ENCODE measurements around the gene MED26.
"Not testable (repeated sequence)": the region's sequence is repeated elsewhere in the genome, so short reads cannot be mapped to it uniquely, and the experiment has no call there.

The MED26 gene

GRCh38 chr19:16573296-16573695 lies 54.7 kb downstream of the MED26 start:
- no peak for DNase-seq (ENCODE audit: low read depth in 2 of 2)

- peak; percentile 80 to 81 for DNase-seq (ENCODE audit: low read depth in 2 of 2)
These were observed 55.4 kb downstream of the MED26 start, which contains the start of gene SLC35E1 for GRCh38 chr19:16572332-16573211. Gene SLC35E1, minus strand, starts transcription at chr19:16572415. Its CDS starts 51 bp downstream, at chr19:16572364.

- DNase-seq (ENCODE audit: low read depth in 2 of 2) = no peak
These were observed 56.1 kb downstream of the MED26 start for GRCh38 chr19:16571822-16572331.

GRCh38 chr19:16571283-16571682 lies 56.7 kb downstream of the MED26 start:
- DNase-seq (ENCODE audit: low read depth in 2 of 2) = no peak

- DNase-seq (ENCODE audit: low read depth in 2 of 2) = no peak
These were observed 58.2 kb downstream of the MED26 start for GRCh38 chr19:16569609-16570320.

GRCh38 chr19:16566702-16567101 lies 61.3 kb downstream of the MED26 start:
- no peak for DNase-seq (ENCODE audit: low read depth in 2 of 2)

GRCh38 chr19:16566161-16566560 lies 61.8 kb downstream of the MED26 start:
- no peak for DNase-seq (ENCODE audit: low read depth in 2 of 2)

GRCh38 chr19:16564842-16565241 lies 63.2 kb downstream of the MED26 start:
- DNase-seq (ENCODE audit: low read depth in 2 of 2) = no peak

- no peak for DNase-seq (ENCODE audit: low read depth in 2 of 2)
These were observed 65.4 kb downstream of the MED26 start for GRCh38 chr19:16562608-16563025.

GRCh38 chr19:16561382-16561781 lies 66.6 kb downstream of the MED26 start:
- DNase-seq (ENCODE audit: low read depth in 2 of 2) = no peak

GRCh38 chr19:16559780-16560276 lies 68.2 kb downstream of the MED26 start:
- DNase-seq (ENCODE audit: low read depth in 2 of 2) = no peak

- DNase-seq (ENCODE audit: low read depth in 2 of 2) = no peak
These were observed 73.2 kb downstream of the MED26 start for GRCh38 chr19:16554776-16555175.

- not testable (repeated sequence) for DNase-seq (ENCODE audit: low read depth in 2 of 2)
These were observed 76.1 kb downstream of the MED26 start for GRCh38 chr19:16551902-16552301.

GRCh38 chr19:16548956-16549355 lies 79.0 kb downstream of the MED26 start:
- DNase-seq (ENCODE audit: low read depth in 2 of 2) = no peak

GRCh38 chr19:16544473-16545231 lies 83.4 kb downstream of the MED26 start:
- DNase-seq (ENCODE audit: low read depth in 2 of 2) = no peak

- DNase-seq (ENCODE audit: low read depth in 2 of 2) = not testable (repeated sequence)
These were observed 84.3 kb downstream of the MED26 start for GRCh38 chr19:16543734-16544133.

- no peak for DNase-seq (ENCODE audit: low read depth in 2 of 2)
These were observed 85.0 kb downstream of the MED26 start for GRCh38 chr19:16542910-16543472.

GRCh38 chr19:16542045-16542909 lies 85.7 kb downstream of the MED26 start, which contains the start of gene CHERP:
Gene CHERP, minus strand, starts transcription at chr19:16542437. Its CDS starts 59 bp downstream, at chr19:16542378.
- DNase-seq (ENCODE audit: low read depth in 2 of 2) = peak; percentile 80 to 82

- DNase-seq (ENCODE audit: low read depth in 2 of 2) = no peak
These were observed 86.4 kb downstream of the MED26 start for GRCh38 chr19:16541526-16542044.

- no peak for DNase-seq (ENCODE audit: low read depth in 2 of 2)
These were observed 87.1 kb downstream of the MED26 start for GRCh38 chr19:16540948-16541347.

Data from fibroblast of skin of left biceps (primary cell).